Measurements from ENCODE around the gene SBK3.

GRCh38 chr19:55492362-55492944 lies 52.9 kb downstream of the SBK3 start:
- TF ChIP-seq POLR2AphosphoS5 (IDR thresholded peaks at IDR 0.05) (no peak), CTCF (IDR thresholded peaks at IDR 0.05) (no peak)

Measured in prostate gland (tissue), 2 donors.